GM12878 (cell line): Measurements from ENCODE around the gene ACAP2. TPM values are rescaled to one million over a fixed set of nuclear protein-coding genes. Genes with fewer than 3 reads are reported as not detected.

Experiments used
- ATAC-seq: fragments of 200-7000 bp; cut with Tn5 transposase; 3 replicates; pipeline ENCODE4 v1.9.1; 2020; ENCODE audit warnings: mild to moderate bottlenecking, moderate library complexity
- BruUV-seq: library from RNA; stranded (reverse); fragments of 400-500 nt; replicated peaks from 2 replicates; lab custom pipeline; 2021; lab: Mats Ljungman, UMichigan
- CTCF ChIA-PET: fragments of 300-600 bp; sonication (Branson Sonifier 250); formaldehyde crosslinking; extraction: SDS; loops from one replicate; lab custom pipeline; 2021; ENCODE audit warnings: inconsistent platforms; lab: Yijun Ruan, JAX
- POLR2A ChIA-PET: fragments of 350-600 bp; formaldehyde crosslinking; extraction: SDS; loops from one replicate; lab custom pipeline; 2021; ENCODE audit warnings: inconsistent platforms; lab: Charles Lee
- RAD21 ChIA-PET: fragments of 300-600 bp; sonication (Branson Sonifier 250); formaldehyde crosslinking; loops from one replicate; lab custom pipeline; 2023; ENCODE audit warnings: antibody characterized with exemption; ENCODE audit not compliant: unreplicated experiment; lab: Charles Lee
- SMC1A ChIA-PET: fragments of 300-600 bp; sonication (Branson Sonifier 250); formaldehyde crosslinking; loops from one replicate; lab custom pipeline; 2023; ENCODE audit not compliant: unreplicated experiment, uncharacterized antibody; lab: Charles Lee
- DNase-seq: peaks from one replicate; pipeline ENCODE4 v3.0.0-alpha.2; 2011; ENCODE audit warnings: low read depth, low spot score
- FAIRE-seq: peaks from 3 replicates; lab custom pipeline; 2011; peaks lifted over from hg19 to GRCh38; lab: Jason Lieb, UNC
- H2AFZ ChIP-seq: 2 replicates; pipeline ENCODE4 v1.6.0; 2011; ENCODE audit warnings: low read depth, low read length, control low read depth; ENCODE audit not compliant: control insufficient read depth
- H3K27ac ChIP-seq: 2 replicates; pipeline ENCODE4 v1.5.1; 2011; ENCODE audit warnings: control low read depth; ENCODE audit not compliant: control insufficient read depth, insufficient read depth
- H3K27me3 ChIP-seq, 2 experiments: replicated peaks in 1 of 2; 2 replicates each; pipeline versions ENCODE4 v1.6.0 to v1.6.1; 2011; ENCODE audit warnings: low read length in 1 of 2; ENCODE audit not compliant: control insufficient read depth in 2 of 2, insufficient read depth in 2 of 2
- H3K36me3 ChIP-seq, 2 experiments: 2 replicates each; pipeline ENCODE4 v1.5.1; 2011; ENCODE audit warnings: low read length in 1 of 2; ENCODE audit not compliant: control insufficient read depth in 2 of 2, insufficient read depth in 2 of 2
- H3K4me1 ChIP-seq: 2 replicates; pipeline ENCODE4 v1.6.1; 2011; ENCODE audit warnings: mild to moderate bottlenecking, low read length, moderate library complexity, mixed read lengths; ENCODE audit not compliant: control insufficient read depth, insufficient read depth
- H3K4me2 ChIP-seq: 2 replicates; pipeline ENCODE4 v1.6.0; 2011; ENCODE audit warnings: control low read depth; ENCODE audit not compliant: control insufficient read depth, insufficient read depth
- H3K4me3 ChIP-seq: fragments of 200-600 bp; sonication (generic); 2 replicates; pipeline ENCODE4 v1.5.1; 2016
- H3K79me2 ChIP-seq: 2 replicates; pipeline ENCODE4 v1.6.0; 2011; ENCODE audit warnings: low read length; ENCODE audit not compliant: control insufficient read depth, insufficient read depth
- H3K9ac ChIP-seq: 2 replicates; pipeline ENCODE4 v1.8.0; 2011; ENCODE audit warnings: low read length, control low read depth, mixed read lengths; ENCODE audit not compliant: control insufficient read depth, insufficient read depth
- H3K9me3 ChIP-seq: replicated peaks from 3 replicates; pipeline ENCODE4 v1.5.1; 2011; ENCODE audit warnings: mild to moderate bottlenecking, low read length; ENCODE audit not compliant: control insufficient read depth, insufficient read depth
- H4K20me1 ChIP-seq: 2 replicates; pipeline ENCODE4 v1.6.0; 2011; ENCODE audit not compliant: control insufficient read depth, insufficient read depth
- BCL11A ChIP-seq: IDR thresholded peaks from 2 replicates; pipeline ENCODE4 v1.6.1; 2011; ENCODE audit warnings: low read depth, low read length
- BRCA1 ChIP-seq: IDR thresholded peaks from 2 replicates; pipeline ENCODE4 v1.6.1; 2011; ENCODE audit warnings: low read depth, low read length, improper control_type of control experiment
- EZH2 ChIP-seq: IDR thresholded peaks from 2 replicates; pipeline ENCODE4 v1.6.1; 2012; ENCODE audit warnings: low read depth, mild to moderate bottlenecking, control low read depth, inconsistent platforms, low read length, borderline replicate concordance; ENCODE audit not compliant: control insufficient read depth
- JUNB ChIP-seq: IDR thresholded peaks from 2 replicates; pipeline ENCODE4 v1.6.1; 2016; ENCODE audit warnings: antibody characterized with exemption, mild to moderate bottlenecking
- MEF2A ChIP-seq: IDR thresholded peaks from 2 replicates; pipeline ENCODE4 v1.6.1; 2011; ENCODE audit warnings: low read depth, mild to moderate bottlenecking, low read length, moderate library complexity; ENCODE audit not compliant: insufficient read depth
- NR2C1 ChIP-seq: fragments of 450-650 bp; IDR thresholded peaks from 2 replicates; pipeline ENCODE4 v1.6.1; 2017; ENCODE audit warnings: antibody characterized with exemption, mild to moderate bottlenecking, moderate library complexity
- RCOR1 ChIP-seq: conservative IDR thresholded peaks from 2 replicates; pipeline ENCODE4 v1.6.1; 2012; ENCODE audit warnings: low read depth, low read length, improper control_type of control experiment
- SMARCA5 ChIP-seq: fragments of 450-650 bp; IDR thresholded peaks from 2 replicates; pipeline ENCODE4 v1.6.1; 2017; ENCODE audit warnings: mild to moderate bottlenecking
- SREBF1 ChIP-seq: IDR thresholded peaks from 2 replicates; pipeline ENCODE4 v1.6.1; 2012; ENCODE audit warnings: mild to moderate bottlenecking, low read length
- TCF3 ChIP-seq: IDR thresholded peaks from 2 replicates; pipeline ENCODE4 v1.6.1; 2012; ENCODE audit warnings: low read depth, mild to moderate bottlenecking, low read length, borderline replicate concordance; ENCODE audit not compliant: insufficient read depth
- WGBS: methylation state at CpG from one replicate; pipeline ENCODE4 v1.1.6; 2016; ENCODE audit warnings: low lambda C conversion rate; ENCODE audit not compliant: insufficient replicate concordance, insufficient coverage; ENCODE audit errors: missing lambda C conversion rate; 5-methylcytosine and 5-hydroxymethylcytosine counted together
- in situ Hi-C: fragments of 300-500 bp; cut with MboI; formaldehyde crosslinking; loops from 9 replicates; pipeline ENCODE4 v1.14.3; 2018; ENCODE audit warnings: mixed read lengths
- intact Hi-C: fragments of 100-400 bp; cut with micrococcal nuclease; formaldehyde crosslinking; loops from one replicate; pipeline ENCODE4 v1.14.2; 2022; ENCODE audit not compliant: unreplicated experiment
- polyA plus RNA-seq, 11 experiments: library from polyadenylated mRNA; depleted of rRNA in 4 of 11; unstranded in 6 of 11; stranded (reverse) in 5 of 11; fragments of >200 nt; fragmentation: Nextera tagmentation in 4 of 11; fragmentation: Illumina TruSeq in 1 of 11; extraction: Ambion mirVana in 4 of 11; extraction: Trizol in 1 of 11; gene quantifications; 1 replicate in 1 of 11; 2 replicates in 10 of 11; pipeline versions ENCODE4 v1.2.1 to v1.2.3, GENCODE V29; 2011 to 2016; ENCODE audit warnings: inconsistent platforms in 2 of 11, missing spikeins in 2 of 11, low read depth in 1 of 11
- total RNA-seq, 4 experiments: library from RNA; depleted of rRNA in 3 of 4; stranded (reverse); fragments of >200 nt in 3 of 4; fragmentation: Illumina TruSeq in 1 of 4; extraction: Trizol in 1 of 4; gene quantifications; 2 replicates each; pipeline versions ENCODE4 v1.2.1 to v1.2.3, GENCODE V29; 2013 to 2021
- TF ChIP-seq, protein P1 (sequence below): fragments of 450-650 bp; IDR thresholded peaks from 2 replicates; pipeline ENCODE4 v1.6.1; 2017; ENCODE audit warnings: mild to moderate bottlenecking, moderate library complexity

ACAP2 gene
- total and polyA plus RNA-seq, 10 of the 15 experiments (the other 5 are each of a cell fraction or from before 2014, with no cell fraction given): 7.1 to 53.8 (median 35.7) TPM

DNA sequence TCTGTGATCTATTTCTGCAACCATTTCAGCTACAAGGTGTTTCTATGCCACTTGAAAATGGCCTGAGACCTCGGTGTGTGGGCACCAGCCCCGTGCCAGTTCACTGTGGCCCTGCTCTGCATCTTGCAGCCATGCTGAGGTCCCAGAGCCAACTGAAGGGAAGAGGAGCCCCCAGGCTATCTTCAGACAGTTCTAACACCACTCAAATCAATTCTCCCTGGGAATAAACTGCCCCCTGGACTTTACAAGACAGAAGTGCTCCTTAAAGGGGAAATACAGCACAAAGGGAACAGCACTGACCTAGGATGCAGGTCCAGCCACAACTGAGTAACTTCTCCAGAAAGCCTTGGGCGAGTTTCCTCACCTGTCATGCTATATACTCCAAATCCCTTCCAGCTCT lies 175.7 kb downstream of the ACAP2 start:
- FAIRE-seq (no peak), DNase-seq (no peak)
- Histone ChIP-seq H3K9me3 (no peaks in the 10 kb centered on the region), H3K36me3 (no peaks in the 10 kb centered on the region), H4K20me1 (no peaks in the 10 kb centered on the region), H3K79me2 (peaks cover 6% of the 10 kb centered on the region), H3K27ac (no peak overlapping the region), H3K4me2 (0 out of 2 replicates have a peak overlapping the region, but pooled peaks have one; percentile 23), H2AFZ (no peak overlapping the region)
- in situ Hi-C loops: loop anchor here (5.0 kb wide), 1 partner anchor 595 kb away; the partner anchor contains the start of gene LSG1
- CTCF ChIA-PET: interaction anchor here (0.9 to 2.5 kb wide), 3 partner anchors 255 to 595 kb away, joined by 3 to 10 read pairs (median 4); partner anchors contain the start of gene LSG1
- TF ChIP-seq SMARCA5 (no peak), NR2C1 (no peak), MEF2A (no peak), RCOR1 (no peak), BRCA1 (no peak), JUNB (no peak), TCF3 (no peak), BCL11A (no peak), SREBF1 (no peak), EZH2 (no peak)
- TF ChIP-seq, protein P1, sequence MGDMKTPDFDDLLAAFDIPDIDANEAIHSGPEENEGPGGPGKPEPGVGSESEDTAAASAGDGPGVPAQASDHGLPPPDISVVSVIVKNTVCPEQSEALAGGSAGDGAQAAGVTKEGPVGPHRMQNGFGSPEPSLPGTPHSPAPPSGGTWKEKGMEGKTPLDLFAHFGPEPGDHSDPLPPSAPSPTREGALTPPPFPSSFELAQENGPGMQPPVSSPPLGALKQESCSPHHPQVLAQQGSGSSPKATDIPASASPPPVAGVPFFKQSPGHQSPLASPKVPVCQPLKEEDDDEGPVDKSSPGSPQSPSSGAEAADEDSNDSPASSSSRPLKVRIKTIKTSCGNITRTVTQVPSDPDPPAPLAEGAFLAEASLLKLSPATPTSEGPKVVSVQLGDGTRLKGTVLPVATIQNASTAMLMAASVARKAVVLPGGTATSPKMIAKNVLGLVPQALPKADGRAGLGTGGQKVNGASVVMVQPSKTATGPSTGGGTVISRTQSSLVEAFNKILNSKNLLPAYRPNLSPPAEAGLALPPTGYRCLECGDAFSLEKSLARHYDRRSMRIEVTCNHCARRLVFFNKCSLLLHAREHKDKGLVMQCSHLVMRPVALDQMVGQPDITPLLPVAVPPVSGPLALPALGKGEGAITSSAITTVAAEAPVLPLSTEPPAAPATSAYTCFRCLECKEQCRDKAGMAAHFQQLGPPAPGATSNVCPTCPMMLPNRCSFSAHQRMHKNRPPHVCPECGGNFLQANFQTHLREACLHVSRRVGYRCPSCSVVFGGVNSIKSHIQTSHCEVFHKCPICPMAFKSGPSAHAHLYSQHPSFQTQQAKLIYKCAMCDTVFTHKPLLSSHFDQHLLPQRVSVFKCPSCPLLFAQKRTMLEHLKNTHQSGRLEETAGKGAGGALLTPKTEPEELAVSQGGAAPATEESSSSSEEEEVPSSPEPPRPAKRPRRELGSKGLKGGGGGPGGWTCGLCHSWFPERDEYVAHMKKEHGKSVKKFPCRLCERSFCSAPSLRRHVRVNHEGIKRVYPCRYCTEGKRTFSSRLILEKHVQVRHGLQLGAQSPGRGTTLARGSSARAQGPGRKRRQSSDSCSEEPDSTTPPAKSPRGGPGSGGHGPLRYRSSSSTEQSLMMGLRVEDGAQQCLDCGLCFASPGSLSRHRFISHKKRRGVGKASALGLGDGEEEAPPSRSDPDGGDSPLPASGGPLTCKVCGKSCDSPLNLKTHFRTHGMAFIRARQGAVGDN: no peak
- TF ChIP-seq, all 136 proteins: peak for 0
- no peaks in the 10 kb centered on the region for H3K27me3 ChIP-seq
- H3K9ac ChIP-seq: no peak overlapping the region
- ChIA-PET RAD21 (interaction anchor here (0.6 to 2.0 kb wide), 3 partner anchors 9 to 585 kb away, joined by 3 to 5 read pairs (median 3); no protein-coding TSS in a partner anchor), SMC1A (interaction anchor here (0.6 to 1.6 kb wide), 5 partner anchors 23 to 595 kb away, joined by 3 read pairs; partner anchors contain the start of gene LSG1), POLR2A (interaction anchor here (0.6 kb wide), 1 partner anchor 1026 kb away, joined by 4 read pairs; no protein-coding TSS in a partner anchor)
- intact Hi-C loops: loop anchor here (10.0 kb wide), 1 partner anchor 932 kb away; no protein-coding TSS in a partner anchor
- no peak for ATAC-seq
- H3K4me1 ChIP-seq: peaks cover 9% of the 10 kb centered on the region; the same call in 1 of the 2 replicates
- no peak overlapping the region for H3K4me3 ChIP-seq
- 74% methylated on average over 3 of the region's 3 CpGs for WGBS
- no TSS peak for BruUV-seq
